PC-9 (cell line): ENCODE results near the gene GTPBP10. TPM values are rescaled to one million over a fixed set of nuclear protein-coding genes. Genes with fewer than 3 reads are reported as not detected.
A peak's percentile ranks its signal among the peaks of the same experiment; 100 is the strongest.

Experiments used
- BruUV-seq: library from RNA; stranded (reverse); fragments of 400-500 nt; replicated peaks from 2 replicates; lab custom pipeline; 2021; lab: Mats Ljungman, UMichigan
- CTCF ChIA-PET: fragments of 300-600 bp; sonication (Branson Sonifier 250); formaldehyde crosslinking; loops from one replicate; lab custom pipeline; 2022; ENCODE audit warnings: antibody characterized with exemption; lab: Charles Lee
- POLR2A ChIA-PET: fragments of 300-600 bp; sonication (Branson Sonifier 250); formaldehyde crosslinking; loops from one replicate; lab custom pipeline; 2022; ENCODE audit warnings: antibody characterized with exemption; ENCODE audit not compliant: unreplicated experiment; lab: Charles Lee
- DNase-seq, 2 experiments: peaks; one replicate each; pipeline versions ENCODE4 v3.0.0 to v3.0.0-alpha.2; 2015 to 2022; ENCODE audit warnings: mixed read lengths in 1 of 2
- H2AFZ ChIP-seq: fragments of 200-600 bp; sonication (generic); 2 replicates; pipeline ENCODE4 v1.8.1; 2017; ENCODE audit warnings: antibody characterized with exemption
- H3F3A ChIP-seq: fragments of 200-600 bp; sonication (generic); 2 replicates; pipeline ENCODE4 v1.8.1; 2017; ENCODE audit warnings: antibody characterized with exemption, mild to moderate bottlenecking, low read depth; ENCODE audit not compliant: insufficient read depth
- H3K27ac ChIP-seq: fragments of 200-600 bp; sonication (generic); 2 replicates; pipeline ENCODE4 v1.6.1; 2016; ENCODE audit warnings: mixed run types
- H3K27me3 ChIP-seq: fragments of 200-600 bp; sonication (generic); 2 replicates; pipeline ENCODE4 v1.6.1; 2016; ENCODE audit warnings: low read depth, mixed run types; ENCODE audit not compliant: insufficient read depth
- H3K36me3 ChIP-seq: fragments of 200-600 bp; sonication (generic); 2 replicates; pipeline ENCODE4 v1.6.1; 2016; ENCODE audit warnings: low read depth, mixed run types
- H3K4me1 ChIP-seq: fragments of 200-600 bp; sonication (generic); replicated peaks from 2 replicates; pipeline ENCODE4 v1.6.1; 2016; ENCODE audit warnings: mixed run types; ENCODE audit not compliant: insufficient read depth
- H3K4me2 ChIP-seq: fragments of 200-600 bp; sonication (generic); 2 replicates; pipeline ENCODE4 v1.6.1; 2017; ENCODE audit warnings: mixed run types
- H3K4me3 ChIP-seq: fragments of 200-600 bp; sonication (generic); 2 replicates; pipeline ENCODE4 v1.6.1; 2016; ENCODE audit warnings: mixed run types
- H3K79me2 ChIP-seq: fragments of 200-600 bp; sonication (generic); 2 replicates; pipeline ENCODE4 v1.6.1; 2017; ENCODE audit warnings: low read depth, mixed run types
- H3K9me2 ChIP-seq: fragments of 200-600 bp; sonication (generic); 2 replicates; pipeline ENCODE4 v1.8.1; 2017; ENCODE audit warnings: mild to moderate bottlenecking; ENCODE audit not compliant: insufficient read depth
- H3K9me3 ChIP-seq: fragments of 200-600 bp; sonication (generic); 2 replicates; pipeline ENCODE4 v1.8.1; 2016; ENCODE audit warnings: low read depth; ENCODE audit not compliant: insufficient read depth
- H4K20me1 ChIP-seq: fragments of 200-600 bp; sonication (generic); 2 replicates; pipeline ENCODE4 v1.8.1; 2017; ENCODE audit not compliant: insufficient read depth
- EZH2 ChIP-seq: fragments of 200-600 bp; sonication (generic); IDR thresholded peaks from 2 replicates; pipeline ENCODE4 v1.8.0; 2017; ENCODE audit warnings: antibody characterized with exemption, low read depth
- intact Hi-C: fragments of 100-400 bp; cut with micrococcal nuclease; formaldehyde crosslinking; loops from one replicate; pipeline ENCODE4 v1.10.0; 2022; ENCODE audit not compliant: unreplicated experiment
- total RNA-seq: library from RNA; stranded (reverse); gene quantifications from 2 replicates; pipeline ENCODE4 v1.2.3, GENCODE V29; 2021
- TF ChIP-seq, protein P1 (sequence below): fragments of 200-600 bp; sonication (generic); conservative IDR thresholded peaks from 2 replicates; pipeline ENCODE4 v1.6.1; 2017; ENCODE audit warnings: mixed run types, antibody characterized with exemption, mild to moderate bottlenecking, moderate library complexity

The GTPBP10 gene
- total RNA-seq, 1 experiment from 2014 or later = 36.7 TPM

DNA sequence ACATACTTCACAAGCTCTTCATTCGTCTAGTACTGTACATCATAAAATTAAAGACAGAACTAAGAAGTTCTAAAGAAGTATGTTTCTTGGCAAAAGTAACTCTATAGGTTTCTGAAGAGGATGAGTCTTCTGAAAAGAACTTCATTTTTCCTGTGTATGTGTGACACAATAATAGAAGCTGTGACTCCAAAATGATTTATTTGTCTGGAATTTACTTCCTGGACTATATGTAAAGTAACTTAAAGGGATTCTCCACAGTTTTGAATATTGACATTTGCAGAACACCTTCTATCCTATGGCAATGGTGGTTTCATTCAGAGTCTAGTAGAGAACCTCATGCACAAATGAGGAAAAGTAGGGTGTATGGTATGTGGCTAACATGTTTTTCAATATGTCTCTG lies 36.9 kb downstream of the GTPBP10 start:
- peaks cover 45% of the 10 kb centered on the region for H3K36me3 ChIP-seq
- H3K79me2 ChIP-seq = no peaks in the 10 kb centered on the region
- 0 out of 2 replicates have a peak overlapping the region, but pooled peaks have one; percentile 3 for H3K27ac ChIP-seq
- no TSS peak for BruUV-seq
- H3K27me3 ChIP-seq = no peaks in the 10 kb centered on the region
- H3K4me1 ChIP-seq = peaks cover 15% of the 10 kb centered on the region
- H3F3A ChIP-seq = peaks cover 4% of the 10 kb centered on the region
- CTCF ChIA-PET = no interaction called here
- TF ChIP-seq EZH2 = no peak
- TF ChIP-seq, protein P1, sequence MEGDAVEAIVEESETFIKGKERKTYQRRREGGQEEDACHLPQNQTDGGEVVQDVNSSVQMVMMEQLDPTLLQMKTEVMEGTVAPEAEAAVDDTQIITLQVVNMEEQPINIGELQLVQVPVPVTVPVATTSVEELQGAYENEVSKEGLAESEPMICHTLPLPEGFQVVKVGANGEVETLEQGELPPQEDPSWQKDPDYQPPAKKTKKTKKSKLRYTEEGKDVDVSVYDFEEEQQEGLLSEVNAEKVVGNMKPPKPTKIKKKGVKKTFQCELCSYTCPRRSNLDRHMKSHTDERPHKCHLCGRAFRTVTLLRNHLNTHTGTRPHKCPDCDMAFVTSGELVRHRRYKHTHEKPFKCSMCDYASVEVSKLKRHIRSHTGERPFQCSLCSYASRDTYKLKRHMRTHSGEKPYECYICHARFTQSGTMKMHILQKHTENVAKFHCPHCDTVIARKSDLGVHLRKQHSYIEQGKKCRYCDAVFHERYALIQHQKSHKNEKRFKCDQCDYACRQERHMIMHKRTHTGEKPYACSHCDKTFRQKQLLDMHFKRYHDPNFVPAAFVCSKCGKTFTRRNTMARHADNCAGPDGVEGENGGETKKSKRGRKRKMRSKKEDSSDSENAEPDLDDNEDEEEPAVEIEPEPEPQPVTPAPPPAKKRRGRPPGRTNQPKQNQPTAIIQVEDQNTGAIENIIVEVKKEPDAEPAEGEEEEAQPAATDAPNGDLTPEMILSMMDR = no peak
- intact Hi-C loops = loop anchor here (5.0 kb wide), 1 partner anchor 36 kb away; the partner anchor contains the start of gene GTPBP10
- H4K20me1 ChIP-seq = peaks cover 3% of the 10 kb centered on the region; the same call in 1 of the 2 replicates
- peak in 1 of 2 experiments; percentile 73 for DNase-seq
- H3K9me2 ChIP-seq = no peaks in the 10 kb centered on the region
- POLR2A ChIA-PET = no interaction called here
- no peak overlapping the region for H3K4me3 ChIP-seq
- no peak overlapping the region for H3K4me2 ChIP-seq
- H3K9me3 ChIP-seq = 0 out of 2 replicates have a peak, but pooled peaks cover 5% of the 10 kb centered on the region
- no peak overlapping the region for H2AFZ ChIP-seq

DNA sequence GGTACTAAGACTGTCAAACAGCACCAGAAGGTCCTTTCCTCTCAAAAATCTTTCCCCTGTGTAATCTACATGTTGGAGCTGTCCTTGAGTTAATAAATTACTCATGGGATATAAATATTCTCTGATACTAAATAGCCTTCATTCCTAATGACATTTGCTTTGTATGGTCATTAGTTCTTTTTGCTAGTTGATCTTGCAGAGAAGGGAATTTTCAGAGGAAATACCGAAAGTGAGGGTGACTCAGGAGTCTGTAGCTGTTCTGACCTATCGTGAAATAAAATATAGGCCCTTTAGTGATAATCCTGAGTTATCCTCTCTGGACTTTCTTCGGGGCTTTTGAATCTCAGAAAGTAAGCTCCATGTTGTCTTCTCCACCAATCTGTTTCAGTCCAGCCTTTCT lies 37.3 kb downstream of the GTPBP10 start:
- CTCF ChIA-PET = no interaction called here
- H3K27ac ChIP-seq = no peak overlapping the region

DNA sequence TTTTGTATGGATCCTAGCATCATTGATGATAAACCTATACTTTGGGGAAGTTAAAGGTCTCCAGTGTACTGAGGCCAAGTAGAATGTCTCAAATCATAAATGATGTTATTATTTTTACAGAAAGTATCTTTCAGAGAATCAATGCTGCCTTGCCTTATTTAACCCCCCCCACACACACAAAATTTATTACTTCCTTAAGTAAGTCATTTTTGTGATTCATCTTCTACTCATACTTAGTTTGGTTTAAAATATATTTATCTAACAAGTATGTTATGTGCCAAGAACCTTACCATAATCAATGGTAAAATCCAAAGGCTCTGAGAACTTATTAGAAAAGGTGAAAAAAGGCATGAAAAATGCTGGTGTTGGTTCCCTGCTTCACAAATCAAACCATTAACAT lies 37.9 kb downstream of the GTPBP10 start:
- H3K4me3 ChIP-seq = no peak overlapping the region
- no peaks in the 10 kb centered on the region for H3K79me2 ChIP-seq
- H3K9me2 ChIP-seq = no peaks in the 10 kb centered on the region
- TF ChIP-seq EZH2 = no peak
- TF ChIP-seq, protein P1 = no peak
- ChIA-PET CTCF (no interaction called here), POLR2A (no interaction called here)
- no TSS peak for BruUV-seq
- peaks cover 15% of the 10 kb centered on the region for H3K4me1 ChIP-seq
- no peak overlapping the region for H2AFZ ChIP-seq
- no peak for DNase-seq
- intact Hi-C loops = loop anchor here (5.0 kb wide), 1 partner anchor 37 kb away; the partner anchor contains the start of gene GTPBP10
- H3K36me3 ChIP-seq = peaks cover 45% of the 10 kb centered on the region
- H3K27ac ChIP-seq = no peak overlapping the region
- H3K4me2 ChIP-seq = no peak overlapping the region
- peaks cover 4% of the 10 kb centered on the region for H3F3A ChIP-seq
- H3K27me3 ChIP-seq = no peaks in the 10 kb centered on the region
- H3K9me3 ChIP-seq = 0 out of 2 replicates have a peak, but pooled peaks cover 5% of the 10 kb centered on the region
- peaks cover 3% of the 10 kb centered on the region; the same call in 1 of the 2 replicates for H4K20me1 ChIP-seq

More for the DNA sequence above, 37.3 kb downstream of the GTPBP10 start:
- Histone ChIP-seq H4K20me1 (peaks cover 3% of the 10 kb centered on the region; the same call in 1 of the 2 replicates), H3K4me2 (no peak overlapping the region), H3K79me2 (no peaks in the 10 kb centered on the region), H3K9me3 (0 out of 2 replicates have a peak, but pooled peaks cover 5% of the 10 kb centered on the region), H3K27me3 (no peaks in the 10 kb centered on the region), H2AFZ (no peak overlapping the region), H3K4me1 (peaks cover 15% of the 10 kb centered on the region), H3K9me2 (no peaks in the 10 kb centered on the region), H3F3A (peaks cover 4% of the 10 kb centered on the region), H3K4me3 (no peak overlapping the region), H3K36me3 (peaks cover 45% of the 10 kb centered on the region)
- no peak for TF ChIP-seq EZH2
- TF ChIP-seq, protein P1 = no peak
- BruUV-seq = no TSS peak
- intact Hi-C loops = loop anchor here (5.0 kb wide), 1 partner anchor 37 kb away; the partner anchor contains the start of gene GTPBP10
- no peak for DNase-seq
- POLR2A ChIA-PET = no interaction called here
